ENCODE measurements around the gene PCDHGA11. TPM values are rescaled to one million over a fixed set of nuclear protein-coding genes. Genes with fewer than 3 reads are reported as not detected.
"Not testable (repeated sequence)": the region's sequence is repeated elsewhere in the genome, so short reads cannot be mapped to it uniquely, and the experiment has no call there.

Gene PCDHGA11
- total RNA-seq, 1 experiment from 2014 or later = 0.39 TPM

GRCh38 chr5:141431286-141431685 is 10.4 kb downstream of the PCDHGA11 start:
- ChIA-PET POLR2A (no interaction called here), CTCF (interaction anchor here (0.6 kb wide), 1 partner anchor 37 kb away, joined by 4 read pairs; no protein-coding TSS in a partner anchor)
- intact Hi-C loops (cut with micrococcal nuclease; ENCODE audit: unreplicated experiment) (no loop called here), in situ Hi-C loops (cut with HindIII; ENCODE audit: low pct_unique_long_range_greater_than_20kb, low sequenced_read_pairs) (no loop called here)
- H3K4me3 ChIP-seq (ENCODE audit: low read depth in 2 of 2, low read length in 2 of 2) = no peak overlapping the region
- H3K4me1 ChIP-seq (ENCODE audit: control insufficient read depth, insufficient read depth, low read length) = no peaks in the 10 kb centered on the region
- H3K9me3 ChIP-seq (ENCODE audit: control insufficient read depth, insufficient read depth, low read depth, low read length) = peaks cover 3% of the 10 kb centered on the region; the same call in 1 of the 2 replicates
- BruUV-seq (replicated peaks) = no TSS peak
- TF ChIP-seq TCF7L2 (IDR thresholded peaks at IDR 0.05; ENCODE audit: low read depth, low read length) = no peak
- TF ChIP-seq POLR2AphosphoS5 (IDR thresholded peaks at IDR 0.05; ENCODE audit: low read depth, low read length) = no peak
- TF ChIP-seq REST (IDR thresholded peaks at IDR 0.05; ENCODE audit: insufficient read depth in 1 of 2, low read depth in 2 of 2, low read length in 1 of 2) = no peak
- TF ChIP-seq SIN3A (IDR thresholded peaks at IDR 0.05; ENCODE audit: borderline replicate concordance, insufficient read depth, low read depth, low read length) = no peak
- TF ChIP-seq, protein P1, sequence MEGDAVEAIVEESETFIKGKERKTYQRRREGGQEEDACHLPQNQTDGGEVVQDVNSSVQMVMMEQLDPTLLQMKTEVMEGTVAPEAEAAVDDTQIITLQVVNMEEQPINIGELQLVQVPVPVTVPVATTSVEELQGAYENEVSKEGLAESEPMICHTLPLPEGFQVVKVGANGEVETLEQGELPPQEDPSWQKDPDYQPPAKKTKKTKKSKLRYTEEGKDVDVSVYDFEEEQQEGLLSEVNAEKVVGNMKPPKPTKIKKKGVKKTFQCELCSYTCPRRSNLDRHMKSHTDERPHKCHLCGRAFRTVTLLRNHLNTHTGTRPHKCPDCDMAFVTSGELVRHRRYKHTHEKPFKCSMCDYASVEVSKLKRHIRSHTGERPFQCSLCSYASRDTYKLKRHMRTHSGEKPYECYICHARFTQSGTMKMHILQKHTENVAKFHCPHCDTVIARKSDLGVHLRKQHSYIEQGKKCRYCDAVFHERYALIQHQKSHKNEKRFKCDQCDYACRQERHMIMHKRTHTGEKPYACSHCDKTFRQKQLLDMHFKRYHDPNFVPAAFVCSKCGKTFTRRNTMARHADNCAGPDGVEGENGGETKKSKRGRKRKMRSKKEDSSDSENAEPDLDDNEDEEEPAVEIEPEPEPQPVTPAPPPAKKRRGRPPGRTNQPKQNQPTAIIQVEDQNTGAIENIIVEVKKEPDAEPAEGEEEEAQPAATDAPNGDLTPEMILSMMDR (IDR thresholded peaks at IDR 0.05) = no peak
- no peaks in the 10 kb centered on the region for H3K36me3 ChIP-seq (ENCODE audit: control insufficient read depth, insufficient read depth, low read length)
- H3K27me3 ChIP-seq (ENCODE audit: control insufficient read depth, insufficient read depth, low read length) = no peaks in the 10 kb centered on the region
- ATAC-seq = no peak
- H3K27ac ChIP-seq (ENCODE audit: low read length) = no peak overlapping the region
- DNase-seq (ENCODE audit: low read depth, low spot score) = no peak

DNA sequence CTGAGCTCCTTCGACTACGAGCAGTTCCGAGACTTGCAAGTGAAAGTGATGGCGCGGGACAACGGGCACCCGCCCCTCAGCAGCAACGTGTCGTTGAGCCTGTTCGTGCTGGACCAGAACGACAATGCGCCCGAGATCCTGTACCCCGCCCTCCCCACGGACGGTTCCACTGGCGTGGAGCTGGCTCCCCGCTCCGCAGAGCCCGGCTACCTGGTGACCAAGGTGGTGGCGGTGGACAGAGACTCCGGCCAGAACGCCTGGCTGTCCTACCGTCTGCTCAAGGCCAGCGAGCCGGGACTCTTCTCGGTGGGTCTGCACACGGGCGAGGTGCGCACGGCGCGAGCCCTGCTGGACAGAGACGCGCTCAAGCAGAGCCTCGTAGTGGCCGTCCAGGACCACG is 11.5 kb downstream of the PCDHGA11 start:
- H3K36me3 ChIP-seq (ENCODE audit: control insufficient read depth, insufficient read depth, low read length); ATAC-seq; H3K4me1 ChIP-seq (ENCODE audit: control insufficient read depth, insufficient read depth, low read length); intact Hi-C loops (cut with micrococcal nuclease; ENCODE audit: unreplicated experiment); H3K27me3 ChIP-seq (ENCODE audit: control insufficient read depth, insufficient read depth, low read length); in situ Hi-C loops (cut with HindIII; ENCODE audit: low pct_unique_long_range_greater_than_20kb, low sequenced_read_pairs); POLR2A ChIA-PET; H3K27ac ChIP-seq (ENCODE audit: low read length); BruUV-seq (replicated peaks); H3K9me3 ChIP-seq (ENCODE audit: control insufficient read depth, insufficient read depth, low read depth, low read length); DNase-seq (ENCODE audit: low read depth, low spot score); CTCF ChIA-PET; H3K4me3 ChIP-seq (ENCODE audit: low read depth in 2 of 2, low read length in 2 of 2): not testable (repeated sequence)

DNA sequence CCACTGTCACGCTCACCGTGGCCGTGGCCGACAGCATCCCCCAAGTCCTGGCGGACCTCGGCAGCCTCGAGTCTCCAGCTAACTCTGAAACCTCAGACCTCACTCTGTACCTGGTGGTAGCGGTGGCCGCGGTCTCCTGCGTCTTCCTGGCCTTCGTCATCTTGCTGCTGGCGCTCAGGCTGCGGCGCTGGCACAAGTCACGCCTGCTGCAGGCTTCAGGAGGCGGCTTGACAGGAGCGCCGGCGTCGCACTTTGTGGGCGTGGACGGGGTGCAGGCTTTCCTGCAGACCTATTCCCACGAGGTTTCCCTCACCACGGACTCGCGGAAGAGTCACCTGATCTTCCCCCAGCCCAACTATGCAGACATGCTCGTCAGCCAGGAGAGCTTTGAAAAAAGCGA is 11.9 kb downstream of the PCDHGA11 start:
- ATAC-seq; POLR2A ChIA-PET; BruUV-seq (replicated peaks); in situ Hi-C loops (cut with HindIII; ENCODE audit: low pct_unique_long_range_greater_than_20kb, low sequenced_read_pairs); H3K9me3 ChIP-seq (ENCODE audit: control insufficient read depth, insufficient read depth, low read depth, low read length); DNase-seq (ENCODE audit: low read depth, low spot score); H3K27ac ChIP-seq (ENCODE audit: low read length); H3K36me3 ChIP-seq (ENCODE audit: control insufficient read depth, insufficient read depth, low read length); H3K27me3 ChIP-seq (ENCODE audit: control insufficient read depth, insufficient read depth, low read length); H3K4me3 ChIP-seq (ENCODE audit: low read depth in 2 of 2, low read length in 2 of 2); intact Hi-C loops (cut with micrococcal nuclease; ENCODE audit: unreplicated experiment); H3K4me1 ChIP-seq (ENCODE audit: control insufficient read depth, insufficient read depth, low read length): not testable (repeated sequence)
- CTCF ChIA-PET = interaction anchor here (0.7 kb wide), 1 partner anchor 508 kb away, joined by 3 read pairs; no protein-coding TSS in a partner anchor

All from Panc1 (cell line).